ENCODE measurements around the gene PDPN.

PDPN gene

DNA sequence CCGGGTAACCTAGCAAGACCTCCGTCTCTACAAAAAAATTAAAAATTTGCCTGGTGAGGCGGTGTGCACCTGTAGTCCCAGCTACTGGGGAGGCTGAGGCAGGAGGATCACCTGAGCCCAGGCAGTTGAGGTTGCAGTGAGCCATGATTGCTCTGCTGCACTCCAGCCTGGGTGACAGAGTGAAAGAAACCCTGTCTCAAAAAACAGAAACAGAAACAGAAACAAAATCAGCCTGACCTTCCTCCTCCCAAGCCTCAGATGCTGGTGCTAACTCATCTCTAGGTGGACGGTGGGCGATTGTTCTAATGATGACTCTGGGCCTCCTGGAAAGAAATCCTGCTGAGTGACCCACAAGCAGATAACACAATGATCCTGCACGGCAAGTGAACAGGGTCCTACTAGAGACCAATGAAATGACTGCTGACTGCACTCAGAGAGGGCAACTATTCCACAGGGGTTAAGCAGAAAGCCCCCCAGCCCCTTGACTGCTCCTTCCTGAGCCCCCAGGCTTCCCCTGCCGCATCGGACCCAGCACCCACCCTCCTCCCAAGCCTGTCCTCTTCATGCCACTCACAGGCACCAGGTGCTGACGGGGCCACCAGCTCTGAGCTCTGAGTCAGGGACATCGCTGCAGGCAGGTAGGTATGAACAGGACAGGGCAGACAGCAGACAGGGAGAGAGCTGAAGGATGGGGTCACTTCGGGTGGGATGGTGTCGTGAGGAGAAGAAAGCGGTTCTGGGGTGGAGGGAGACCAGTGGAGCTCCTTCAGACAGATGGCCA lies 42.0 kb upstream of the PDPN start:
- TF ChIP-seq, protein P1, sequence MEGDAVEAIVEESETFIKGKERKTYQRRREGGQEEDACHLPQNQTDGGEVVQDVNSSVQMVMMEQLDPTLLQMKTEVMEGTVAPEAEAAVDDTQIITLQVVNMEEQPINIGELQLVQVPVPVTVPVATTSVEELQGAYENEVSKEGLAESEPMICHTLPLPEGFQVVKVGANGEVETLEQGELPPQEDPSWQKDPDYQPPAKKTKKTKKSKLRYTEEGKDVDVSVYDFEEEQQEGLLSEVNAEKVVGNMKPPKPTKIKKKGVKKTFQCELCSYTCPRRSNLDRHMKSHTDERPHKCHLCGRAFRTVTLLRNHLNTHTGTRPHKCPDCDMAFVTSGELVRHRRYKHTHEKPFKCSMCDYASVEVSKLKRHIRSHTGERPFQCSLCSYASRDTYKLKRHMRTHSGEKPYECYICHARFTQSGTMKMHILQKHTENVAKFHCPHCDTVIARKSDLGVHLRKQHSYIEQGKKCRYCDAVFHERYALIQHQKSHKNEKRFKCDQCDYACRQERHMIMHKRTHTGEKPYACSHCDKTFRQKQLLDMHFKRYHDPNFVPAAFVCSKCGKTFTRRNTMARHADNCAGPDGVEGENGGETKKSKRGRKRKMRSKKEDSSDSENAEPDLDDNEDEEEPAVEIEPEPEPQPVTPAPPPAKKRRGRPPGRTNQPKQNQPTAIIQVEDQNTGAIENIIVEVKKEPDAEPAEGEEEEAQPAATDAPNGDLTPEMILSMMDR (IDR thresholded peaks at IDR 0.05; ENCODE audit: insufficient read depth, low read depth, low read length, missing control alignments): no peak
- no peak for DNase-seq (ENCODE audit: low read depth)
- H3K4me3 ChIP-seq (ENCODE audit: low read length): no peak overlapping the region

DNA sequence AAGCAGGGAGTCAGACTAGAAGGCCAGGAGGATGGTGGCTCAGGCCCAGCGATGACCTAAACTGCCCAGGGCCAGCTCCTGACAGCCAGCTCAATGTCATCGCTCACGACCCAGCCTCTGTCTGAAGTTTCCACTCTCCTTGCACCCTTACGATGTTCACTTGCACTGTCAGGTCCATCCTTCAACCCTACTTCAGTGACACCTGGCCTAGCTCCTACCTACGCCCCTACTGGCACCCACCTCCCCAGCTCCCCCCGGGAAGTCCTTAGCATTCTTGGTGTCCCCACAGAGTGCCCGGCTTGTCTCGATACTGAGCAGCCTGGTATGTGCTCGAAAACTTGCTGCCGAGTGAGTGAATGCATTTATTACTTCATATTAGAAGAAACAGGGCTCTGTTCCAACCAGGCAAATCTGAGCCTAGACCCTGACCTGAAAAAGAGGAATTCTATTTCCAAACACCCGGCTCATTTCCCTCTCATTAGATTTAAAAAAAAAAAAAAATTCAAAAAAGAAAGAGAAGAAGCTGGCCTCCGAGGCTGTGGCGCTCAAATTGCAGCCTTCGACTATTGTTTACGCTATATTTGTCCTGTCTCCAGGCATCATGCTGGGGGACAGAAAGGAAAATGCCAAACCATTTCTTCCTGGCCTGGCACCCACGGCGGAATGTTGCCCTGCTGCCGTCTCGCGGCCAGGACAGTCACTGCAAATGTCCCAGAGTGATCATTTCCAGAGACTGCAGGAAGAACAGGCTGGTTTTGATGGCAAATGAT lies 40.0 kb upstream of the PDPN start:
- peak; percentile 35 for DNase-seq (ENCODE audit: low read depth)
- TF ChIP-seq, protein P1 (IDR thresholded peaks at IDR 0.05; ENCODE audit: insufficient read depth, low read depth, low read length, missing control alignments): peak; percentile 75
- no peak overlapping the region for H3K4me3 ChIP-seq (ENCODE audit: low read length)

DNA sequence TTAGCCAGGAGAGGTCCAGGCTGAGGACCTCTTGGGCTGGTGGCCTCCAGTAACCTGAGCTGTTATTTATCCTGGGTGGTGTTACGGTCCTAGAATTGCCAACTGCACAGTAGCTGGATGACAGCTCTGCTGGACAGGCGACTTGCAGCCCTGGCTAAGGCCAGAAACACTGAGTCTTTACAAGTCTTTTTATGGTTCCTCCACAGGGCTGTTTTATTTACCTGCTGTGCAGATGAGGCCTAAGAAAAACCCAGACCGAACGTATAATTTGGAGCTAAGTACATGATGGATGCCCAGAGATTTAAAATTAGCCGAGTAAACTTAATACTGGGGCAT lies 39.4 kb upstream of the PDPN start:
- DNase-seq (ENCODE audit: low read depth): no peak
- no peak overlapping the region for H3K4me3 ChIP-seq (ENCODE audit: low read length)
- TF ChIP-seq, protein P1 (IDR thresholded peaks at IDR 0.05; ENCODE audit: insufficient read depth, low read depth, low read length, missing control alignments): no peak

DNA sequence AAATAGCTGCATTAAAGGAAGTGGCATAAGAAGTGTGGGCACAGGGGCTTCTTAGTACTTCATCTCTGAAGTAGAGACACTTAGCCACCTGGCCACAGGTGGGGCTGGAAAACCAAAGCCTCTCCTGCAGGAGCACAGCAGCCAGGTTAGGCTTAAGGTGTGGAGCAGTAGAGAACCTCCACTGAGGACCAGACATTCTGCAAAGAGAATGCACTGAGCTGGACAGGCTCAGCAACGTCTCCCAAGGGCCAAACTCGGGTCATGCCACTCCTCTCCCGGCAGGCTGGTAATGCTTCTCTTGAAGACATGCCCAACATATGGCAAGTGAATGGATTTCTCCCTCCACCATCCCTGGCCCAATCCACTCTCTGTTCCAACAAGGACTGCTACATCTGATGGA lies 36.8 kb upstream of the PDPN start:
- TF ChIP-seq, protein P1 (IDR thresholded peaks at IDR 0.05; ENCODE audit: insufficient read depth, low read depth, low read length, missing control alignments): no peak
- H3K4me3 ChIP-seq (ENCODE audit: low read length): no peak overlapping the region
- DNase-seq (ENCODE audit: low read depth): no peak

DNA sequence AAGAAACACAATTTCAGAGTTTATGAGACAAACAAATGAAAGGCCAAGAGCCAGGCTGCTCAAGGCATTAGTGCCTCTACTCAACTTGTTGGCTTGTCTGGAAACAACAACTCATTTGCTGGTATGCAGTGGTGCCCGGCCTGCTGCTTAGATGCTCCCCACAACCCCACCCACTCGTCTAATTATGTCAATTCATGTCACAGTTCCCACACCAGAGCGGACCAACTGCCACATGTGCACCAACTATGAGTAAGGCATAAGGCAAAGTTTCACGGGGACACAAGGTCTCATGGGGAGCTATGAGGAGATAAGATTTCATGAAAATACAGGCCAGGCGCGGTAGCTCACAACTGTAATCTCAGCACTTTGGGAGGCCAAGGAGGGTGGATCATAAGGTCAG lies 35.4 kb upstream of the PDPN start:
- no peak overlapping the region for H3K4me3 ChIP-seq (ENCODE audit: low read length)
- no peak for DNase-seq (ENCODE audit: low read depth)
- TF ChIP-seq, protein P1 (IDR thresholded peaks at IDR 0.05; ENCODE audit: insufficient read depth, low read depth, low read length, missing control alignments): no peak

DNA sequence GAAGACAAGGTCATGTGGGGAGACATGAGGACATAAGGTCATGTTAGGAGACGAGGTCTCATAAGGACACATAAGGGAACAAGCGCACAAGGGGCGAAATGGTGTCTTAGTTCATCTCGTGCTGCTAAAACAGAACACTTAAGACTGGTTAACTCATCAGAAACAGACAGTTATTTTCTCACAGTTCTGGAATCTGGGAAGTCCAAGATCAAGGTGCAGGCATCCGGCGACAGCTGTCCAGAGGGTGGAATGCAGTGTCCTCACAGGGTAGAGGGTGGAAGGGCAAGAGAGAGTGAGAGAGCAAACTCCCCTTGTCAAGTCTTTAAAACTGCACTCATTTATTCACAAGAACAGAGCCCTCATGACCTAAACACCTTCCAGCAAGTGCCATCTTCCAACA lies 34.6 kb upstream of the PDPN start:
- no peak for DNase-seq (ENCODE audit: low read depth)
- TF ChIP-seq, protein P1 (IDR thresholded peaks at IDR 0.05; ENCODE audit: insufficient read depth, low read depth, low read length, missing control alignments): no peak
- H3K4me3 ChIP-seq (ENCODE audit: low read length): no peak overlapping the region
